HG02884 (cell line): Measurements from ENCODE around the gene SERPINC1.
"Not testable (repeated sequence)": the region's sequence is repeated elsewhere in the genome, so short reads cannot be mapped to it uniquely, and the experiment has no call there.

ENCODE experiments used
- ATAC-seq: cut with Tn5 transposase; IDR thresholded peaks from one replicate; pipeline ENCODE4 v1.9.1; 2021; ENCODE audit warnings: mild to moderate bottlenecking, moderate library complexity; ENCODE audit not compliant: unreplicated experiment

Gene SERPINC1

DNA sequence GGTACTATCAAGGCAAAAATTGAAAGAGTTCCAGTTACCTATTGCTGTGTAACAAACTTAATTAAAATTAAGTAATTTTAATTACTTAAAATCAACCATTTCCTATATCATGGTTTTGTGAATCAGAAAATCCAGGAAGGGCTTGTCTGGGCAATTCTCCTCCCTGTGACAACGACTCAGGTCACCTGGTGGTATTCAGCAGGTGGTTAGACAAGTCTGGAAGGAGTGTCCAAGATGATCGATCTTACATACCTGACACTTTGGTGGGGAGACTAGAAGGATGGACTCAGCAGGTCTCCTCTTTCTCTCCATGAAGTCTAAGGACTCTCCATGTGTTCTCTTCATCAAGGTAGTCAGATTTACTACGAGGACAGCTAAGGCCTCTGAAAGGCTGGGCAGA lies 22.9 kb downstream of the SERPINC1 start:
- ATAC-seq: no peak

- ATAC-seq: no peak
Measured at GRCh38 chr1:173893611-173894010, 23.5 kb downstream of the SERPINC1 start.

GRCh38 chr1:173889885-173890284 lies 27.2 kb downstream of the SERPINC1 start:
- ATAC-seq: no peak

- no peak for ATAC-seq
Measured at GRCh38 chr1:173888749-173889148, 28.4 kb downstream of the SERPINC1 start.

- no peak for ATAC-seq
Measured at GRCh38 chr1:173887627-173888026, 29.5 kb downstream of the SERPINC1 start.

DNA sequence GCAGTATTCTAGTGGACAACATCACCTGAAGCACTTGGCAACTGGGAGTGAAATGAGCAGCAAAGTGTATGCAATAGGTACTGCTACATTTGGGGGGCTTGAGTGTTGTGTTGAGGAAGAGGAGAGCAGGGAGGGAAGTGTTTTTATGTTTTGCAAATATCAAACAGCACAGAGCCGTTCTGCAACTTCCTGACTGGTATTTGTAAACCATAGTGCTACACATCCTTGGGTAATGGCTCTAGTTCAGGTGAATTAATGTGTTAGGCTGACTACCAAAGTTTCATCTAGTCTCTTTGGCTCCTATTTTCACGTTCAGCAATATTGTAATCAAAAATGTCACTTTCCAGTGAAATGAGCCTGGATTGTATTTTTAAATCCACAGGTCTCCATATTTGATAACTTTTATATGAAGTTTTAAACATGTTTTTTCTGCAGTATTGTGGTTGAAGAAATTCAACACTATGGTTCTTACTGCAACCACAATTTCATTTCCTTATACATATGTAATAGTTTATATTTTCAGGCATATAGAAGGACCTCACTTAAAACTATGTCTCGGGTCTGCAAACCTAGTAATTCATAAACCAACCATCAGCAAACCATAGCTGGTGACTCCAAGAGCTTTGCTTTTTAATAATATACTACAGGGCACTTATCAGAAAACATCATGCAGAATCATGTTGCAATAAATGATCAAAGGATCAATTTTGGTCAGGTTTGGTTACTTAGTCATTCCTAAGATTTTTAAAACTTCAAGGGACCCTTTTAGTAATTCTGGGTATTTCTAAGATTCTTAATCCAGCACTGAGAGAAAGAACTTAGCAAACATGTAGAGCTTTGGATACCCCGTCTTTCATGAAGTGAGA lies 30.1 kb downstream of the SERPINC1 start:
- ATAC-seq: no peak

- no peak for ATAC-seq
Measured at GRCh38 chr1:173884701-173885100, 32.4 kb downstream of the SERPINC1 start.

- not testable (repeated sequence) for ATAC-seq
Measured at GRCh38 chr1:173881117-173881516, 36.0 kb downstream of the SERPINC1 start.

DNA sequence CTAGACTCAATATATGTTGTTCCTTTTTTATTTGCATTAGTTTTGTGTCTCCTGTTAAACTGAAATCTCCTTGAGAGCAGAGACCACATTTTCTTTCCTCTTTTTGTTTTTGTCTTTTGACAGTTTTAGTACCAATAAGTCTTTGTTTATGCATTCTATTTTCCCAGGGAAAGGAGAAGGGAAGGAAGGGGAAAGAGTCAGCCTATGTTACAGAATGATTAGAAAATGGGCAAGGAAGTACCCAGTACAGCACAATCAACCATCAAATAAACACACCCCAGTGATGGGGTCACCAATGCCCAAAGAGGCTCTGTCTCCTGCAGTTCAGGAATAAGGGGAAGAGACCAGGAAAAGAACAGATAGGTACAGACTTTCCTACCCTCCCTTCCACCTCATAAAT lies 38.9 kb downstream of the SERPINC1 start:
- no peak for ATAC-seq

DNA sequence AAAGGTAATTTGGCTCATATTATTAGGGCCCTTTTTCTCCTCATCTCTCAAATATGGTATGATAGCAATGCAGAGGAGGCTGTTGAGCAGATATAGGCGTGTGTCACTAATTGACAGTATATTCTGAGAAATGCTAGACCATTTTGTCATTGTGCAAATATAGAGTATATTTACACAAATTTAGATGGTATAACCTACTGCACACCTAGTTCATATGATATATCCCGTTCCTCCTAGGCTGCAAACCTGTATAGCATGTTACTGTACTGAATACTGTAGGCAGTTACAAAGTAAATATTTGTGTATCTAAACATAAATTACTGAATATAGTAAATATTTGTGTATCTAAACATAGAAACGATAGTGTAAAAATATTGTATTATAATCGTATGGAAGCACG lies 40.4 kb downstream of the SERPINC1 start:
- ATAC-seq: no peak

DNA sequence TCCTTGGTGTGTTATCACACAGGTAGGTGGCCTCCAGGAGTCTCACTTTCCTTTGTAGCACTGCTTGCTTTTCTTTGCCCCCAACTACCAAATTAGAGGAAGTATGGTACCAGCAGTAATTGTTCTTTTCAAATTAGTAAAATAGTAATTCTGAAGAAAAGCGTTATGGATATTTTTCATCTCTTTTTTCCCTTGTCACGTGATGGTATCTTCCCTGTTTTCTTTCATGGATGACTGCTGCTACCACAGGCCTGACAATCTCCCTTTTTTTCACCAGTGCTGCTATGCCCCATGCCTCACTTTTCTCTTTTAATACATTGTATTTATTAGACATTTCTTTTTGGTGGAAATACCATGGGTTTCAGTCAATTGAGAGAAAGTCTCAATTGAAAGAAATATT lies 45.6 kb downstream of the SERPINC1 start:
- no peak for ATAC-seq

- no peak for ATAC-seq
Measured at GRCh38 chr1:173871091-173871490, 46.0 kb downstream of the SERPINC1 start.

- ATAC-seq: no peak
Measured at GRCh38 chr1:173870252-173871075, 46.7 kb downstream of the SERPINC1 start.

- no peak for ATAC-seq
Measured at GRCh38 chr1:173869021-173869359, 48.1 kb downstream of the SERPINC1 start.

DNA sequence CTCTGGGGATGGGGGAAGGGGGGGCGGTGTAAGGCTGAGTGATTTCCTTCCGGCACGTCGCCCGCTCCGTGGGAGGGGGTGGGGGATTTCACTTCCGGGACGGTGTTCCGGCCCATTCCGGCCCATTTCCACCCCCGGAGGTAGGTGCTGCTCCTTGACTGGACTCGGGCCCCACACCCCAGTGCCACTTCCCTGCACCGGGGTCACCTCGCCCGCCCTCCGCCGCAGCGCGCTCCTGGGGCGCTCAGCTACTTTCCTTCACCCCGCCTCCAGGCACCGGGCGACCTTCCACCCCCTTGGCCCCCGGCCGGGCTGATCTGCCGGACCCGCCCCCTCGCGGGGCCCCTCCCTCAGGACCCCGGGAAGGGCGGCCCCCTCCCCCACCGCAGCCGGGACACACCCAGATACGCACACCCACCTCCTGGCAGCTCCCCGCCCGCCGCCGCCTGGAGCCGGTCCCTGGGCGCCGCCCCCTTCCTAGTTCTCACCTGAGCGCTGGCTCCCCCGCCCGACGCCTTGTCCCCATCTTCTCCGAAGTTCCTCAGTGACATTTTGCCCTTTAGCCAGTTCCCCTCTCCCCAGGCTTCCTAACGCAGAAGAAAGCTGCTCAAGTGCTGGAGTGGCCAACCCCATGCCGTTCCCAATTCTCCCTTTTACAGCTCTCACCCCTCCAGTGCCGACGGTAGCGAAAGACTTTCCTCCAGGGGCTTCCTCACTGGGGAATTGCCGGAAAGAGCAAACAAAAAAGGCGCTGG lies 48.7 kb downstream of the SERPINC1 start, which contains the start of gene ZBTB37:
ZBTB37 (plus strand) TSS at position 115 of the 755 bp plus-strand sequence. CDS start 1,846 bp downstream, outside the sequence.
- peak; percentile 54 for ATAC-seq

GRCh38 chr1:173867753-173868265 lies 49.3 kb downstream of the SERPINC1 start, which contains the start of gene GAS5:
GAS5 (minus strand) TSS chr1:173867989.
- ATAC-seq: peak; percentile 68

DNA sequence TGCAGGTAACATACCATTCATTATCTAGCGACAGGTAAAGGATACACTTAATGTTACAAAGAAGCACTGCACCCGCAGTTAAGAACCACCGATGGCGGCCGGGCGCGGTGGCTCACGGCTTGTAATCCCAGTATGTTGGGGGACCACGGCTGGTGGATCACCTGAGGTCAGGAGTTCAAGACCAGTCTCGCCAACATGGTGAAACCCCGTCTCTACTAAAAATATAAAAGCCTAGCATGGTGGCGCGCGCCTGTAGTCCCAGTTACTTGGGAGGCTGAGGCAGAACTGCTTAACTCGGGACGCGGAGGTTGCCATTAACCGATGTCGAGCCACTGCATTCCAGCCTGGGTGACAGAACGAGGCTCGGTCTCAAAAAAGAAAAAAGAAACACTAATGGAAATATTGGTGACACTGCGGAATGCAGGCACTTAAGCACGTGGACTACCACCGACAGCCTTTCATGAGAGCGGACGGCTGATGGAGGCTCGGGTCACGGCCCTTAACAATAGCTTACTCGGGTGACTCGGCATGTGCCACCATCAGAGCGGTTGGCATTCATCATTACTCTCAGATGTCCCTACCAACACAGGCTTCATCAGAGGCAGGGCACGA lies 49.9 kb downstream of the SERPINC1 start:
- peak; percentile 2 for ATAC-seq

- ATAC-seq: no peak
Measured at GRCh38 chr1:173866413-173867115, 50.6 kb downstream of the SERPINC1 start.

GRCh38 chr1:173865468-173866164 lies 51.5 kb downstream of the SERPINC1 start:
- ATAC-seq: no peak
